ENCODE results near the gene KLHL11. TPM values are rescaled to one million over a fixed set of nuclear protein-coding genes. Genes with fewer than 3 reads are reported as not detected.

KLHL11 gene
- total RNA-seq, 1 donor from 2014 or later: 17.4 TPM

DNA sequence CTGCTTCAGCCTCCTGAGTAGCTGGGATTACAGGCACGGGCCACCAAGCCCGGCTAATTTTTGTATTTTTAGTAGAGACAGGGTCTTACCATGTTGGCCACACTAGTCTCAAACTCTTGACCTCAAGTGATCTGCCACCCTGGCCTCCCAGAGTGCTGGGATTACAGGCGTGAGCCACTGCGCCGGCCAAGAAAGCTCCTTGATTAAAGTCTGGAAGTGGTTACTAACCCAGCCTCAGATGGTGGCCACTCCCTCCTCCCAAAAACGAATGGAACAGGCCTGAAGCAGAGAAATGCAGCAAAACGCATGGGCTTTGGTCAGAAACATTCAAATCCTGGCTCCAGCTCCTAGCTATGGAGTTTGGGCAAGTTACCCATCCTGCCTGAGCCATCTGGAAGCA, 41.1 kb downstream of the KLHL11 start:
- Mint-ChIP-seq H3K9me3 (ENCODE audit: unreplicated experiment) (peaks cover 2% of the 10 kb centered on the region), H3K4me3 (ENCODE audit: unreplicated experiment) (no peak overlapping the region), H3K4me1 (ENCODE audit: low read depth, unreplicated experiment) (peaks cover 15% of the 10 kb centered on the region), H3K27ac (ENCODE audit: unreplicated experiment) (no peak overlapping the region), H3K27me3 (ENCODE audit: unreplicated experiment) (peaks cover 9% of the 10 kb centered on the region), H3K36me3 (ENCODE audit: unreplicated experiment) (no peaks in the 10 kb centered on the region)
- DNase-seq: no peak
- TF ChIP-seq, protein P1, sequence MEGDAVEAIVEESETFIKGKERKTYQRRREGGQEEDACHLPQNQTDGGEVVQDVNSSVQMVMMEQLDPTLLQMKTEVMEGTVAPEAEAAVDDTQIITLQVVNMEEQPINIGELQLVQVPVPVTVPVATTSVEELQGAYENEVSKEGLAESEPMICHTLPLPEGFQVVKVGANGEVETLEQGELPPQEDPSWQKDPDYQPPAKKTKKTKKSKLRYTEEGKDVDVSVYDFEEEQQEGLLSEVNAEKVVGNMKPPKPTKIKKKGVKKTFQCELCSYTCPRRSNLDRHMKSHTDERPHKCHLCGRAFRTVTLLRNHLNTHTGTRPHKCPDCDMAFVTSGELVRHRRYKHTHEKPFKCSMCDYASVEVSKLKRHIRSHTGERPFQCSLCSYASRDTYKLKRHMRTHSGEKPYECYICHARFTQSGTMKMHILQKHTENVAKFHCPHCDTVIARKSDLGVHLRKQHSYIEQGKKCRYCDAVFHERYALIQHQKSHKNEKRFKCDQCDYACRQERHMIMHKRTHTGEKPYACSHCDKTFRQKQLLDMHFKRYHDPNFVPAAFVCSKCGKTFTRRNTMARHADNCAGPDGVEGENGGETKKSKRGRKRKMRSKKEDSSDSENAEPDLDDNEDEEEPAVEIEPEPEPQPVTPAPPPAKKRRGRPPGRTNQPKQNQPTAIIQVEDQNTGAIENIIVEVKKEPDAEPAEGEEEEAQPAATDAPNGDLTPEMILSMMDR (IDR thresholded peaks at IDR 0.05; ENCODE audit: partially characterized antibody, unreplicated experiment): no peak

DNA sequence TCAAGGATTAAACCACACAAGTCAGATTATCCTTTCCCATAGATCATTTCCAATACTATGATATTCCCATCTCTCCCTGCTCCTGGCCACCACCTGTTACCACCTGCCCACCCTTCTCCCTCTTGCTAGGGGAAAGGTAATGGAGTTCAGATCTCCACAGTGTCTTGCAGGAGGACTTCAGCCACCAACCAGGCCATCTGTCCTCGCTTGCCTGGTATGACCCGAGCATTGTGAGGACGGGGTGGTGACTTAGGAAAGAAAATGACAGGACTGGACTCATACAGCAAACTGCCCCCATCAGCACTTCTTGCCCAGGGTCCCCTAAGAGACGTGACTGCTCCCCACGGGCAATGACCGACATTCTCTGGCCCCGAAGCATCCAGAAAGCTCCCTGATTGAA, 41.6 kb downstream of the KLHL11 start:
- peaks cover 2% of the 10 kb centered on the region for H3K9me3 Mint-ChIP-seq (ENCODE audit: unreplicated experiment)
- peaks cover 12% of the 10 kb centered on the region for H3K4me1 Mint-ChIP-seq (ENCODE audit: low read depth, unreplicated experiment)
- H3K36me3 Mint-ChIP-seq (ENCODE audit: unreplicated experiment): no peaks in the 10 kb centered on the region
- no peak for DNase-seq
- no peak overlapping the region for H3K4me3 Mint-ChIP-seq (ENCODE audit: unreplicated experiment)
- H3K27me3 Mint-ChIP-seq (ENCODE audit: unreplicated experiment): peaks cover 9% of the 10 kb centered on the region
- no peak overlapping the region for H3K27ac Mint-ChIP-seq (ENCODE audit: unreplicated experiment)
- TF ChIP-seq, protein P1 (IDR thresholded peaks at IDR 0.05; ENCODE audit: partially characterized antibody, unreplicated experiment): no peak

DNA sequence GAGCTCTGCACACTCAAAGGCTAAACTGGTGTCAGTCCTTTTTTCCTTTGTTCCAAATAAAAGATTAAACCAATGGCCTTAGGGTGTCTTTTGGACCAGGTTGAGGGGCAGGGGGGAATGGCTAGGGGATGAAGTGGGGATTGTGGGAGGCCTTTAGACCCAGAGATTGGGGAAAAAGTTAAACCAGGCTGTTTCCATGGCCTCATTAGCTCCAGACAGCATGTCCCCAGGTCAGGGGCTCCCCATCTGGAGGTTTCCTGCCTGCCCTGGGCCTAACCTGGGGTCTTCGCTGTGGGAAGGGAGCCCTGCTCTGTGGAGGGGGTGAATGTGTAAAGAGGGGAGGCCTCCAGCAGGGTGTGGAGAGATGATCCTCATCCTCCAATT, 42.1 kb downstream of the KLHL11 start:
- no peak overlapping the region for H3K4me3 Mint-ChIP-seq (ENCODE audit: unreplicated experiment)
- H3K36me3 Mint-ChIP-seq (ENCODE audit: unreplicated experiment): no peaks in the 10 kb centered on the region
- TF ChIP-seq, protein P1 (IDR thresholded peaks at IDR 0.05; ENCODE audit: partially characterized antibody, unreplicated experiment): no peak
- no peak overlapping the region for H3K27ac Mint-ChIP-seq (ENCODE audit: unreplicated experiment)
- peaks cover 2% of the 10 kb centered on the region for H3K9me3 Mint-ChIP-seq (ENCODE audit: unreplicated experiment)
- H3K4me1 Mint-ChIP-seq (ENCODE audit: low read depth, unreplicated experiment): peaks cover 12% of the 10 kb centered on the region
- DNase-seq: no peak
- peaks cover 9% of the 10 kb centered on the region for H3K27me3 Mint-ChIP-seq (ENCODE audit: unreplicated experiment)

DNA sequence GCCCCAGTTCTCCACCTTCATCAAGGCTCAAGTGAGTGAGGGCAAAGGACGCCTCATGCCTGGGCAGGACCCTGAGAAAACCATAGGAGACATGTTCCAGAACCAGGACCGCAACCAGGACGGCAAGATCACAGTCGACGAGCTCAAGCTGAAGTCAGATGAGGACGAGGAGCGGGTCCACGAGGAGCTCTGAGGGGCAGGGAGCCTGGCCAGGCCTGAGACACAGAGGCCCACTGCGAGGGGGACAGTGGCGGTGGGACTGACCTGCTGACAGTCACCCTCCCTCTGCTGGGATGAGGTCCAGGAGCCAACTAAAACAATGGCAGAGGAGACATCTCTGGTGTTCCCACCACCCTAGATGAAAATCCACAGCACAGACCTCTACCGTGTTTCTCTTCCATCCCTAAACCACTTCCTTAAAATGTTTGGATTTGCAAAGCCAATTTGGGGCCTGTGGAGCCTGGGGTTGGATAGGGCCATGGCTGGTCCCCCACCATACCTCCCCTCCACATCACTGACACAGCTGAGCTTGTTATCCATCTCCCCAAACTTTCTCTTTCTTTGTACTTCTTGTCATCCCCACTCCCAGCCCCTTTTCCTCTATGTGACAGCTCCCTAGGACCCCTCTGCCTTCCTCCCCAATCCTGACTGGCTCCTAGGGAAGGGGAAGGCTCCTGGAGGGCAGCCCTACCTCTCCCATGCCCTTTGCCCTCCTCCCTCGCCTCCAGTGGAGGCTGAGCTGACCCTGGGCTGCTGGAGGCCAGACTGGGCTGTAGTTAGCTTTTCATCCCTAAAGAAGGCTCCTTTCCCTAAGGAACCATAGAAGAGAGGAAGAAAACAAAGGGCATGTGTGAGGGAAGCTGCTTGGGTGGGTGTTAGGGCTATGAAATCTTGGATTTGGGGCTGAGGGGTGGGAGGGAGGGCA, 42.7 kb downstream of the KLHL11 start:
- H3K4me3 Mint-ChIP-seq (ENCODE audit: unreplicated experiment): no peak overlapping the region
- H3K27ac Mint-ChIP-seq (ENCODE audit: unreplicated experiment): peak overlapping the region; percentile 28
- H3K4me1 Mint-ChIP-seq (ENCODE audit: low read depth, unreplicated experiment): peaks cover 7% of the 10 kb centered on the region
- peaks cover 6% of the 10 kb centered on the region for H3K27me3 Mint-ChIP-seq (ENCODE audit: unreplicated experiment)
- peaks cover 2% of the 10 kb centered on the region for H3K9me3 Mint-ChIP-seq (ENCODE audit: unreplicated experiment)
- DNase-seq: no peak
- TF ChIP-seq, protein P1 (IDR thresholded peaks at IDR 0.05; ENCODE audit: partially characterized antibody, unreplicated experiment): no peak
- no peaks in the 10 kb centered on the region for H3K36me3 Mint-ChIP-seq (ENCODE audit: unreplicated experiment)

DNA sequence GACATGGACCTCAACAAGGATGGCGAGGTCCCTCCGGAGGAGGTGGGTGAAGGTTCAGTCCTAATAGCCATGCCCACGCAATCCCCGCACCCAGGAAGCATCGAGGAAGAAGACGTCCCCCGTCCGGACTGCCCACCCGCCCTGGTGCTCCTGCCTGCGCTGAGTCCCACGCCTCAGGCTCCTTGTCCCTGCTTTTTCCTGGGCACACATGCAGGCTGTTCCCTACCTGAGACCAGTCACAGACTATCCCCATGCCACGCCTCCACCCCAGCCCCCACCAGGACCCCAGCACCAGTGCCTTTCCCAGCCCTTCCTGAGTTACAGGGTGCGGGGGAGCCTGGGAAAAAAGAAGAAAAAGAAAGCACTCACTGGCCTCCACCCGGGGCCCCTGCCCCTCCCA, 43.4 kb downstream of the KLHL11 start:
- Mint-ChIP-seq H3K9me3 (ENCODE audit: unreplicated experiment) (peaks cover 2% of the 10 kb centered on the region), H3K27ac (ENCODE audit: unreplicated experiment) (no peak overlapping the region), H3K4me1 (ENCODE audit: low read depth, unreplicated experiment) (peaks cover 4% of the 10 kb centered on the region), H3K4me3 (ENCODE audit: unreplicated experiment) (no peak overlapping the region), H3K27me3 (ENCODE audit: unreplicated experiment) (peaks cover 6% of the 10 kb centered on the region), H3K36me3 (ENCODE audit: unreplicated experiment) (no peaks in the 10 kb centered on the region)
- TF ChIP-seq, protein P1 (IDR thresholded peaks at IDR 0.05; ENCODE audit: partially characterized antibody, unreplicated experiment): no peak
- no peak for DNase-seq
